A549 (cell line): ENCODE data around the gene HOXD10. TPM values are rescaled to one million over a fixed set of nuclear protein-coding genes. Genes with fewer than 3 reads are reported as not detected.

Experiments
- ATAC-seq, 2 experiments: fragments of 200-7000 bp in 1 of 2; fragments of >200 bp in 1 of 2; cut with Nextera tagmentation in 1 of 2; cut with Tn5 transposase in 1 of 2; 3 replicates each; pipeline versions ENCODE4 v1.8.0 to v1.9.1; 2018 to 2020; ENCODE audit warnings: mild to moderate bottlenecking in 1 of 2, moderate library complexity in 1 of 2
- CTCF ChIA-PET: fragments of 300-600 bp; sonication (Branson Sonifier 250); formaldehyde crosslinking; extraction: SDS; loops from one replicate; lab custom pipeline; 2021; ENCODE audit warnings: antibody characterized with exemption, inconsistent platforms; lab: Yijun Ruan, JAX
- POLR2A ChIA-PET: fragments of 350-600 bp; formaldehyde crosslinking; extraction: SDS; loops from one replicate; lab custom pipeline; 2021; ENCODE audit warnings: antibody characterized with exemption, inconsistent platforms; lab: Yijun Ruan, JAX
- DNase-seq, 2 experiments: peaks; one replicate each; pipeline versions ENCODE4 v3.0.0 to v3.0.0-alpha.2; 2011 to 2016; ENCODE audit warnings: low read depth in 1 of 2, low spot score in 1 of 2
- FAIRE-seq: peaks from 2 replicates; lab custom pipeline; 2011; peaks lifted over from hg19 to GRCh38; lab: Jason Lieb, UNC
- H3K27ac ChIP-seq, 2 experiments: fragments of >200 bp; sonication (Bioruptor Twin); formaldehyde crosslinking; 3 replicates each; pipeline ENCODE4 v1.5.1; 2016 to 2017
- H3K4me1 ChIP-seq: fragments of >200 bp; sonication (Bioruptor Twin); formaldehyde crosslinking; 3 replicates; pipeline ENCODE4 v1.6.1; 2016
- H3K4me2 ChIP-seq: fragments of >200 bp; sonication (Bioruptor Twin); formaldehyde crosslinking; 3 replicates; pipeline ENCODE4 v1.6.1; 2016
- H3K4me3 ChIP-seq: fragments of >200 bp; sonication (Bioruptor Twin); formaldehyde crosslinking; 3 replicates; pipeline ENCODE4 v1.5.1; 2016
- H3K9me3 ChIP-seq: fragments of >200 bp; sonication (Bioruptor Twin); formaldehyde crosslinking; 3 replicates; pipeline ENCODE4 v1.6.1; 2016
- BHLHE40 ChIP-seq: IDR thresholded peaks from 2 replicates; pipeline ENCODE4 v1.6.1; 2012; ENCODE audit warnings: low read depth, low read length, inconsistent platforms
- CHD4 ChIP-seq: fragments of 200-600 bp; sonication (generic); IDR thresholded peaks from 2 replicates; pipeline ENCODE4 v1.6.1; 2016; ENCODE audit warnings: antibody characterized with exemption, mild to moderate bottlenecking, borderline replicate concordance
- ESRRA ChIP-seq: fragments of 150-350 bp; IDR thresholded peaks from 2 replicates; pipeline ENCODE4 v1.6.1; 2014; ENCODE audit warnings: mild to moderate bottlenecking, low read length, borderline replicate concordance
- FOSL2 ChIP-seq, 2 experiments: fragments of 450-650 bp in 1 of 2; fragments of >200 bp in 1 of 2; sonication (Bioruptor Twin) in 1 of 2; formaldehyde crosslinking; IDR thresholded peaks; 2 replicates each; pipeline versions ENCODE4 v1.5.0 to v1.6.1; 2016 to 2020; ENCODE audit warnings: mild to moderate bottlenecking in 1 of 2, moderate library complexity in 1 of 2
- HDAC2 ChIP-seq: fragments of 200-600 bp; sonication (generic); IDR thresholded peaks from 2 replicates; pipeline ENCODE4 v1.6.1; 2016
- HEYL ChIP-seq: fragments of 250-450 bp; sonication (Bioruptor Pico); IDR thresholded peaks from 2 replicates; pipeline ENCODE4 v1.8.0; 2021; ENCODE audit warnings: mild to moderate bottlenecking, moderate library complexity
- HOXB13 ChIP-seq: fragments of 250-450 bp; sonication (Bioruptor Pico); IDR thresholded peaks from 2 replicates; pipeline ENCODE4 v1.5.0; 2020; ENCODE audit warnings: low read depth, mild to moderate bottlenecking, moderate library complexity
- HOXB5 ChIP-seq: fragments of 250-450 bp; sonication (Bioruptor Pico); IDR thresholded peaks from 2 replicates; pipeline ENCODE4 v1.5.0; 2020; ENCODE audit warnings: mild to moderate bottlenecking, moderate library complexity
- JUN ChIP-seq, 2 experiments: fragments of >200 bp; sonication (Bioruptor Twin); formaldehyde crosslinking; IDR thresholded peaks; 2 replicates in 1 of 2; 3 replicates in 1 of 2; pipeline ENCODE4 v1.6.1; 2016 to 2017
- JUNB ChIP-seq: fragments of >200 bp; sonication (Bioruptor Twin); formaldehyde crosslinking; IDR thresholded peaks from 2 replicates; pipeline ENCODE4 v1.6.1; 2016
- KDM5A ChIP-seq: fragments of 200-600 bp; sonication (generic); IDR thresholded peaks from 2 replicates; pipeline ENCODE4 v1.6.1; 2016; ENCODE audit warnings: antibody characterized with exemption, mild to moderate bottlenecking
- MAZ ChIP-seq: fragments of 150-350 bp; IDR thresholded peaks from 2 replicates; pipeline ENCODE4 v1.6.1; 2014; ENCODE audit warnings: antibody characterized with exemption, low read depth, low read length, borderline replicate concordance
- MYC ChIP-seq: IDR thresholded peaks from 2 replicates; pipeline ENCODE4 v1.6.1; 2012; ENCODE audit warnings: mild to moderate bottlenecking, inconsistent platforms, low read length, improper control_type of control experiment, borderline replicate concordance
- NPAS2 ChIP-seq: fragments of 250-450 bp; sonication (Bioruptor Pico); IDR thresholded peaks from 2 replicates; pipeline ENCODE4 v1.8.0; 2022; ENCODE audit warnings: mild to moderate bottlenecking, moderate library complexity, borderline replicate concordance
- PBX3 ChIP-seq: IDR thresholded peaks from 2 replicates; pipeline ENCODE4 v1.6.1; 2012
- PHF8 ChIP-seq: fragments of 200-600 bp; sonication (generic); IDR thresholded peaks from 2 replicates; pipeline ENCODE4 v1.6.1; 2016; ENCODE audit warnings: low read depth, mild to moderate bottlenecking, antibody characterized with exemption, moderate library complexity, borderline replicate concordance
- RAD21 ChIP-seq, 2 experiments: fragments of >200 bp in 1 of 2; sonication (Bioruptor Twin) in 1 of 2; formaldehyde crosslinking in 1 of 2; IDR thresholded peaks in 1 of 2; conservative IDR thresholded peaks in 1 of 2; 2 replicates in 1 of 2; 3 replicates in 1 of 2; pipeline ENCODE4 v1.6.1; 2012 to 2018; ENCODE audit warnings: inconsistent platforms in 1 of 2
- RARB ChIP-seq: fragments of 250-450 bp; sonication (Bioruptor Pico); IDR thresholded peaks from 2 replicates; pipeline ENCODE4 v1.8.0; 2021; ENCODE audit warnings: mild to moderate bottlenecking, moderate library complexity
- RFX5 ChIP-seq: fragments of 450-650 bp; IDR thresholded peaks from 2 replicates; pipeline ENCODE4 v1.7.1; 2014; ENCODE audit warnings: antibody characterized with exemption, mild to moderate bottlenecking, moderate library complexity
- RNF2 ChIP-seq: fragments of 200-600 bp; sonication (generic); IDR thresholded peaks from 2 replicates; pipeline ENCODE4 v1.6.1; 2016; ENCODE audit warnings: low read depth, mild to moderate bottlenecking, antibody characterized with exemption, moderate library complexity, borderline replicate concordance
- SREBF2 ChIP-seq: fragments of 450-650 bp; IDR thresholded peaks from 2 replicates; pipeline ENCODE4 v1.6.1; 2014; ENCODE audit warnings: mild to moderate bottlenecking, moderate library complexity
- TFCP2L1 ChIP-seq: fragments of 250-450 bp; sonication (Bioruptor Pico); IDR thresholded peaks from 2 replicates; pipeline ENCODE4 v1.5.0; 2021; ENCODE audit warnings: mild to moderate bottlenecking
- ZC3H11A ChIP-seq: fragments of 450-650 bp; IDR thresholded peaks from 2 replicates; pipeline ENCODE4 v1.6.1; 2014; ENCODE audit warnings: antibody characterized with exemption, mild to moderate bottlenecking
- ZFP36 ChIP-seq: fragments of 450-650 bp; IDR thresholded peaks from 2 replicates; pipeline ENCODE4 v1.6.1; 2014; ENCODE audit warnings: borderline replicate concordance; ENCODE audit not compliant: partially characterized antibody
- WGBS: methylation state at CpG from one replicate; pipeline ENCODE4 v1.1.6; 2017; ENCODE audit errors: missing lambda C conversion rate; 5-methylcytosine and 5-hydroxymethylcytosine counted together
- polyA plus RNA-seq, 4 experiments: library from polyadenylated mRNA; depleted of rRNA in 3 of 4; stranded (reverse); fragments of >200 nt; fragmentation: RNase III in 1 of 4; extraction: RNeasy Plus Mini Kit Qiagen cat#74134 plus additional on column Dnase treatment in 1 of 4; gene quantifications; 2 replicates in 3 of 4; 3 replicates in 1 of 4; pipeline ENCODE4 v1.2.3, GENCODE V29; 2011 to 2017
- TF ChIP-seq, protein P1 (sequence below): fragments of 450-650 bp; IDR thresholded peaks from 2 replicates; pipeline ENCODE4 v1.6.1; 2014; ENCODE audit warnings: antibody characterized with exemption
- TF ChIP-seq, protein P2 (sequence below): fragments of 250-450 bp; sonication (Bioruptor Pico); IDR thresholded peaks from 2 replicates; pipeline ENCODE4 v1.5.0; 2021; ENCODE audit warnings: mild to moderate bottlenecking, moderate library complexity, borderline replicate concordance

Gene HOXD10
- polyA plus RNA-seq, 2 of the 4 experiments (the other 2 are of a cell fraction) = 4.3 to 4.8 TPM

- H3K4me3 ChIP-seq = no peak overlapping the region
- POLR2A ChIA-PET = no interaction called here
- WGBS = 45% methylated on average over 6 of the region's 6 CpGs
- no peak for FAIRE-seq
- DNase-seq = no peak
- no peaks in the 10 kb centered on the region for H3K9me3 ChIP-seq
- H3K27ac ChIP-seq = no peak overlapping the region
- TF ChIP-seq HDAC2 = no peak
- no peak for TF ChIP-seq MAZ
- no peak for TF ChIP-seq RAD21 (conservative IDR thresholded peaks at IDR 0.05 in 1 of 2, IDR thresholded peaks at IDR 0.05 in 1 of 2)
- no peak for TF ChIP-seq JUN (IDR thresholded peaks at IDR 0.05)
- TF ChIP-seq BHLHE40 = no peak
- no peak for TF ChIP-seq ZFP36
- no peak for TF ChIP-seq HOXB13
- TF ChIP-seq JUNB = no peak
- TF ChIP-seq RFX5 = no peak
- no peak for TF ChIP-seq FOSL2 (IDR thresholded peaks at IDR 0.05)
- TF ChIP-seq FOSL2 (CRISPR knock-in tag; IDR thresholded peaks at IDR 0.05) = no peak
- no peak for TF ChIP-seq ZC3H11A
- TF ChIP-seq ESRRA = no peak
- TF ChIP-seq HOXB5 = no peak
- TF ChIP-seq, protein P1, sequence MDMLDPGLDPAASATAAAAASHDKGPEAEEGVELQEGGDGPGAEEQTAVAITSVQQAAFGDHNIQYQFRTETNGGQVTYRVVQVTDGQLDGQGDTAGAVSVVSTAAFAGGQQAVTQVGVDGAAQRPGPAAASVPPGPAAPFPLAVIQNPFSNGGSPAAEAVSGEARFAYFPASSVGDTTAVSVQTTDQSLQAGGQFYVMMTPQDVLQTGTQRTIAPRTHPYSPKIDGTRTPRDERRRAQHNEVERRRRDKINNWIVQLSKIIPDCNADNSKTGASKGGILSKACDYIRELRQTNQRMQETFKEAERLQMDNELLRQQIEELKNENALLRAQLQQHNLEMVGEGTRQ = no peak
- TF ChIP-seq RARB (CRISPR knock-in tag) = no peak
- TF ChIP-seq, protein P2, sequence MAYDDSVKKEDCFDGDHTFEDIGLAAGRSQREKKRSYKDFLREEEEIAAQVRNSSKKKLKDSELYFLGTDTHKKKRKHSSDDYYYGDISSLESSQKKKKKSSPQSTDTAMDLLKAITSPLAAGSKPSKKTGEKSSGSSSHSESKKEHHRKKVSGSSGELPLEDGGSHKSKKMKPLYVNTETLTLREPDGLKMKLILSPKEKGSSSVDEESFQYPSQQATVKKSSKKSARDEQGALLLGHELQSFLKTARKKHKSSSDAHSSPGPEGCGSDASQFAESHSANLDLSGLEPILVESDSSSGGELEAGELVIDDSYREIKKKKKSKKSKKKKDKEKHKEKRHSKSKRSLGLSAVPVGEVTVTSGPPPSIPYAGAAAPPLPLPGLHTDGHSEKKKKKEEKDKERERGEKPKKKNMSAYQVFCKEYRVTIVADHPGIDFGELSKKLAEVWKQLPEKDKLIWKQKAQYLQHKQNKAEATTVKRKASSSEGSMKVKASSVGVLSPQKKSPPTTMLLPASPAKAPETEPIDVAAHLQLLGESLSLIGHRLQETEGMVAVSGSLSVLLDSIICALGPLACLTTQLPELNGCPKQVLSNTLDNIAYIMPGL (CRISPR knock-in tag) = no peak
- H3K4me2 ChIP-seq = no peak overlapping the region
- CTCF ChIA-PET = interaction anchor here (1.0 to 2.4 kb wide), 4 partner anchors 15 to 483 kb away, joined by 3 to 16 read pairs (median 4); no protein-coding TSS in a partner anchor
- no peaks in the 10 kb centered on the region for H3K4me1 ChIP-seq
- ATAC-seq = no peak
Observed at GRCh38 chr2:176155356-176156044, 38.9 kb downstream of the HOXD10 start.

GRCh38 chr2:176156301-176156806, 39.8 kb downstream of the HOXD10 start:
- H3K4me2 ChIP-seq = no peak overlapping the region
- no peaks in the 10 kb centered on the region for H3K4me1 ChIP-seq
- CTCF ChIA-PET = no interaction called here
- no peak overlapping the region for H3K4me3 ChIP-seq
- H3K9me3 ChIP-seq = no peaks in the 10 kb centered on the region
- POLR2A ChIA-PET = no interaction called here
- DNase-seq (no peak), FAIRE-seq (no peak), ATAC-seq (no peak)
- no peak overlapping the region for H3K27ac ChIP-seq
- 90% methylated on average over 8 of the region's 8 CpGs for WGBS
- TF ChIP-seq SREBF2 = no peak
- no peak for TF ChIP-seq NPAS2 (CRISPR knock-in tag)
- no peak for TF ChIP-seq RARB (CRISPR knock-in tag)
- TF ChIP-seq PBX3 = no peak
- TF ChIP-seq HOXB5 = no peak
- TF ChIP-seq PHF8 = no peak
- TF ChIP-seq JUN (IDR thresholded peaks at IDR 0.05) = no peak
- TF ChIP-seq KDM5A = no peak
- no peak for TF ChIP-seq HEYL (CRISPR knock-in tag)
- TF ChIP-seq CHD4 = no peak
- TF ChIP-seq MYC = no peak
- TF ChIP-seq HOXB13 = no peak
- no peak for TF ChIP-seq ZFP36
- no peak for TF ChIP-seq RAD21 (conservative IDR thresholded peaks at IDR 0.05 in 1 of 2, IDR thresholded peaks at IDR 0.05 in 1 of 2)
- TF ChIP-seq RNF2 = no peak
- TF ChIP-seq TFCP2L1 (CRISPR knock-in tag) = no peak
- no peak for TF ChIP-seq JUNB
